GM10266 (cell line): Measurements from ENCODE around the gene EHD3.

Experiments used
- DNase-seq: peaks from one replicate; pipeline ENCODE4 v3.0.0; 2012; ENCODE audit errors: extremely low spot score
- TF ChIP-seq, protein P1 (sequence below): IDR thresholded peaks from 2 replicates; pipeline ENCODE4 v1.5.1; 2012; ENCODE audit warnings: mild to moderate bottlenecking, low read depth; ENCODE audit not compliant: control insufficient read depth, insufficient read depth; ENCODE audit errors: missing control alignments

EHD3 gene

DNA sequence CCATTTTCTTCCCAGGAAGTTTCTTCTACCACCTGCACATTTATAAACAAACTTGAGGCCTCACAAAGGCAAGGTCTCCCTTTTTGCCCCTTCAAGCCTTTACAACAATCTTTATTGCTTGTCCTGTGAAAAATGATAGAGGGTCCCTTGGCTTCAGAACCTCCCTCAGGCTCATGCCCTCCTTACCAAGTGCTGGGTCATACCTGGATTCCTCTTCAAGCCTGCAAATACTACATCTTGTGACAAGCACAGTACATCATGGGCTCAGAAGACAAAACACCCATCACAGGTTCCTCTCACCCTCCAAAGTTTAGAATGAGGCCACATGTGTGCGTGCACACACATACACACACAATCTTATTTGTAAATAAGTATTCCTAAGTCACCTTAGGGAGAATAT, 25.7 kb upstream of the EHD3 start:
- no peak for DNase-seq
- TF ChIP-seq, protein P1, sequence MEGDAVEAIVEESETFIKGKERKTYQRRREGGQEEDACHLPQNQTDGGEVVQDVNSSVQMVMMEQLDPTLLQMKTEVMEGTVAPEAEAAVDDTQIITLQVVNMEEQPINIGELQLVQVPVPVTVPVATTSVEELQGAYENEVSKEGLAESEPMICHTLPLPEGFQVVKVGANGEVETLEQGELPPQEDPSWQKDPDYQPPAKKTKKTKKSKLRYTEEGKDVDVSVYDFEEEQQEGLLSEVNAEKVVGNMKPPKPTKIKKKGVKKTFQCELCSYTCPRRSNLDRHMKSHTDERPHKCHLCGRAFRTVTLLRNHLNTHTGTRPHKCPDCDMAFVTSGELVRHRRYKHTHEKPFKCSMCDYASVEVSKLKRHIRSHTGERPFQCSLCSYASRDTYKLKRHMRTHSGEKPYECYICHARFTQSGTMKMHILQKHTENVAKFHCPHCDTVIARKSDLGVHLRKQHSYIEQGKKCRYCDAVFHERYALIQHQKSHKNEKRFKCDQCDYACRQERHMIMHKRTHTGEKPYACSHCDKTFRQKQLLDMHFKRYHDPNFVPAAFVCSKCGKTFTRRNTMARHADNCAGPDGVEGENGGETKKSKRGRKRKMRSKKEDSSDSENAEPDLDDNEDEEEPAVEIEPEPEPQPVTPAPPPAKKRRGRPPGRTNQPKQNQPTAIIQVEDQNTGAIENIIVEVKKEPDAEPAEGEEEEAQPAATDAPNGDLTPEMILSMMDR: no peak

DNA sequence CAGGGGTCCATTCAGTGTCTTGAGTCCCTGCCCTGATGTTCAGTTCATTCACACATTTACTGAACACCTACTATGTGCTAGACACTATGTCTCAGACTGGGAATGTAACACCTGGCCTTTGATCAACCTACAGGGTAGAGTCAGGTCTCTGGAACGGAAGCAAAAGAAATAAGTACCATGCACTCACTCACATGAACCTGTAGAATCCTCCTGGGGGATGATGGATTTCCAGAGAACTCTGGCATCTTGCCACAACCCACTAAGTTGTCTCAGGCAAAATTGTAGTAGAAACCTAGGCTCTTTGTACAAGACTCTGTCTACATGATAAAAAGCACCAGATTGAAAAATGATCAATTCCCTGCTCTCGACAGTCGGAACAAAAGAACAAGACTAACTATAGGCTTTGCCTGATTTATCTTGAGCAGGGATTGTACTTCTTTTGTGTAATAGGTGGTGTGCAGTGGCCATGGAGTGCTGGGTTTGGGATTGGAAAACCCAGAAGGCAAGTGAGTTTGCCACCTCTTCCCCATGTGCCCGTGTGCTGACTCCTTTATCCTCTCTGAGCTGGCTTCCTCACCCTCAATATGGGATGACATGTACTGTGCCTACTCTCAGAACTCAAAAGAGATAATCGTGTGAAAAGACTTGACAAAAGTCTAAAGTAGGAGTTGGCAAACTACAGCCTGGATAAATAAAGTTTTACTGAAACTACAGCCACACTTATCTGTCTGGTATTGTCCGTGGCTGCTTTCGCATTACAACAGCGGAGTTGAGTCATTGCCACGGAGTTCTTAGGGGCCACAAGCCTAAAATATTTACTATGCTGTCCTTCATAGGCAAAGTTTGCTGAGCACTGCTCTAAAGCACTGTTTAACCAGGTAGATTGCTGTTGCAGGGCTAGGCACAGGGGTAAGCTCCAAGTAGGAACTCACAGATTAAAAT, 21.0 kb upstream of the EHD3 start:
- TF ChIP-seq, protein P1: no peak
- no peak for DNase-seq

DNA sequence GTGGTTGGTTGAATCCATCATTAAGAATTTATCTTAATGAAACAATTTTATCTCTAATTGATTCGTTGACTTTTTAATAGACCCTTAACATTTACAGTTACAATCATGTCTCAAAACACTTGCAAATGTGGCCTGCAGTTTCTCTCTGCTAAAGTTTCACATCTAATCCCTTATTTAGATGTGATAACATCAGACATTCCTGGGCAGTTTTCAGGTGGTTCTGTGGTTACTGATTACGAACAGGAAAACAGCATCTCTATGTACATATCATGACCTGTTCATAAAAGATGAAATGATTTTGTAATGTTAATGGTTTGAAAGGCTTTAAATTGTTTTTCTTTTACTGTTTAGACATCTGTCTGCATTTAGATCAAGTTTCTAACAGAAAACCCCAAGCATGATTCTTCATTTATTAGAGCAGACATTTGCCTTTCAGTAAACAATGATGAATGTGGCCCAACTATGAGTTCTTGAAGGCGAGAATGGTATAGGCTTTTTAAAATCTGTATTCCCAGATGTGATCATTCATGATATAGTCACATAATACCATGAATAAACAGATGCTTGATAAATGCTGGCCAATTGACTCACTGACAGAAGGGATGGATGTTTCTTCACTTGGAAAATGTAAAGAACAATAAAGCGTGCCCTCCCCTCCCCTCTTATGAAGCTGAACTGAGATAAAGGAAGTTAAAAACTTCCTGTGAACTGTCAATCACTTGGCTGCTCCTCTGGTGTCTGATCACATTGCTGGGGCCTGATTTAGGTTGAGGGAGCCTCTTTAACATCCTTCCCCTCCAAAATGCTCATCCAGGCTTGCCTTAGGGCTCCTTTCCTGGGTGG, 20.1 kb upstream of the EHD3 start:
- DNase-seq: no peak

DNA sequence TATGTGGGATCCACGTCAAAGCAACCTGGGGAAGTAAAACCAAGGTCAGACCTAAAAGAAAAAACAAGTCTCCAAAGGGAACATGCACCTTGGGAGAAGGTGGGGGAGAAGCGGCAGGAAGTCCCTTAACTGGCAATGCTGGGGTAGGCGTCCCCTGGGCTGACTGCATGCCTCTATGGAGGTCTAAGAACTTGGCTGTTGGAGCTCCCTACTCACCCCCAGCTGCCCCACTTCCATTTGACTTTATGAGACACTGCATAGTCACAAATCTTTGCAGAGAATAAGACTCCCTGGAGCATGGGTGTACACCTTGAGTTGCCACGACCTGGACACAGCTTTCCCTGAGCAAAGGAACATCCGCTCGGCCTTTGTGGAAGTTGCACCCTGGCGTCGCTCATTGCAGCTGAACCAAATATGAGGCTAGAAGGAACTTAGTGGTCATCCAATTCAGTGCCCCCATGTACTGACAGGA, 19.5 kb upstream of the EHD3 start:
- TF ChIP-seq, protein P1: no peak
- no peak for DNase-seq

More for the DNA sequence above, 20.1 kb upstream of the EHD3 start:
- TF ChIP-seq, protein P1: no peak

DNA sequence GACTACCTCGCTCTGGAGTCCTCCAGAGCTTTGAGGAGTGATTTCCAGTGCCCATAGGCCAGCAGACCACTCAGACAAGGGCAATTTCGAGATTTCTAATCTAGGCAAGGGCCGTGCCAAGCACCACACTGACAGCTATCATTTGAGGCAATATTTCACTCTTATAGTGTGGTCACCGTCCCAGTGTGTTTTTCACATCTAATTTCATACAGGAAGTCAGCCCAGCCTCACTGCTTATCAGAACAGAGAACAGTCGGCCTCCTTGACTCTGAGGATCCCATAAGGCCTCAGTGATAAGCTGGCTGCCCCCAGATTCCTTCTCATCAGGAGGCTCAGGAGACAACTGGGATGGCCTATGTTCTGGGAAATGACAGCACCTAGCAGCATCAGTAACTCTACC, 17.2 kb upstream of the EHD3 start:
- DNase-seq: no peak
- TF ChIP-seq, protein P1: no peak

DNA sequence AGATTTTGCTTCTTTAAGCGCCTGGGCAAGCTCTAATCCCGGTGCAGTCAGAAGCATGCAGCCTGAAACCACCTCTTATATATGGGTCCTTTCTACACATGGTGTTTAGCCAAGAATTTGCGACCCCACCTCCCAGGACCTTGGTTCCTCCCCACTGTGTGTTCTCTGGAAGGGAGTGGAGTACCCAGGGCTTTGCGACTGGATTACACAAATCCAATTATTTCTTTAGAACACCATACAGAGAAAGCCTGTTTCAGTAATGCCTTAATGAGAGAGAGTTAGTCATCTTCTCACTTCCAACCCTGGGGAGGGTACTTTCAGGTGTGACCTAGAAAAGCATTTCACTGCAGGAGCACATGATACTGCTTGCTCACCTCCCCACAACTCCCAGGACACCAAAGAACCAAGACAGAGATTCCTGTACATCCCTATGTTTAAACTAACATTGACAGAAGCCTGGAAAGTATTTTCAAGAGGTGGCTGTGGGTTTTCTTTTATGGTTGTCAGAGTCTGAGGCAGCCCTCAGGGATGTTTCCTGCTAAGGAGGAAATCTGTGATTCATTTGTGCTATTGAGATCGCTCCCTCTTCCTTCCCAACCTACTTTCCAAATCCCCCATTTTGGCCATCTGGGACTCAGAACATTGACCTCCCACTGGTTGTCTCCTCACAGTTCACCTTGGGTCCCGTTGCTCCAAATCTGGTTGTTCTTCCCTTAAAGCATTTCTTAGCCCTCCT, 16.3 kb upstream of the EHD3 start, which contains the start of gene CAPN14:
CAPN14 (minus strand) TSS at position 51 of the 736 bp plus-strand sequence. CDS start 12,068 bp downstream, outside the sequence.
- DNase-seq: no peak

More for the DNA sequence above, 16.3 kb upstream of the EHD3 start, which contains the start of gene CAPN14:
- TF ChIP-seq, protein P1: no peak
